NCI-H1048 (cell line): ENCODE measurements around the gene FAM114A2.
"Not testable (repeated sequence)": the region's sequence is repeated elsewhere in the genome, so short reads cannot be mapped to it uniquely, and the experiment has no call there.

Experiments
- DNase-seq: peaks from one replicate; lab custom pipeline; 2025; lab: John Stamatoyannopoulos, UW

Gene FAM114A2

DNA sequence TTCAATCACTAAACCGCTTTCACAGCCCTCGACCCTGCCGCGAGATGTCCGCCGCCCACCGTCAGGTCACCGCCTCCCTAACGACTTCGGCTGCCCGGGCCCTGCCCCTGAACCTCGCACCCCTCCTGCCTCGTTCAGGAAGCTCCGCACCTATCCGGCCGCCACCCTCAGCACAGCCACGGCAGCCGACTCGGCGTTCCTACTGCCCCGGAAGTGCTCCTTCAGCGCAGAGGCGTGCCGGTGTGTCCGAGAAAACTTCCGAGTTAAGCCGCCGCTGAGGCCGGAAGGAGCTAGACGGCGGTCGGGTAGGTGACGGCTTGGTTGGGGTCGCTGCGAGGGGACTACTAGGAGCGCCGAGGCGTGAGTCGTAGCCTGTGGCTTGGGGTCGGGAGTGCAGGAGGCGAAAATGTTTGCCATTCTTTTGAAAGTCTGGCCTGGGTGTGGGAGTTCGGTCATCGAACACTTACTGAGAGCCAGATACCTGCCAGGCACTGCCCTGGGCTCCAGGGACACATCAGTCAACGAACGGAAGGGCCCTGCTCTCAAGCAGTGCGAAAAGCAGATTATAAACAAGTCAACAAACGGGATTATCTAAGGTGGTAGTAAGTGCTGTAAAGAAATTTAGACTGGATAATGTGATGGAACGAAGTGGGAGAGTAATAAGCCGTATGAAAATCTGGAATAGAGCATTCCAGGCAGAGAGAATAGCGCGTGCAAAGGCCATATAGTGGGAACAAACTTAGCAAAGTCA is at the start of gene FAM114A2, which contains the start of gene MFAP3:
TSS of gene FAM114A2 (minus strand) at position 204 of the 751 bp plus-strand sequence. CDS start 3,957 bp downstream, outside the sequence.
TSS of gene MFAP3 (plus strand) at position 261 of the 751 bp plus-strand sequence. CDS start 10,756 bp downstream, outside the sequence.
- peak; percentile 63 for DNase-seq

DNA sequence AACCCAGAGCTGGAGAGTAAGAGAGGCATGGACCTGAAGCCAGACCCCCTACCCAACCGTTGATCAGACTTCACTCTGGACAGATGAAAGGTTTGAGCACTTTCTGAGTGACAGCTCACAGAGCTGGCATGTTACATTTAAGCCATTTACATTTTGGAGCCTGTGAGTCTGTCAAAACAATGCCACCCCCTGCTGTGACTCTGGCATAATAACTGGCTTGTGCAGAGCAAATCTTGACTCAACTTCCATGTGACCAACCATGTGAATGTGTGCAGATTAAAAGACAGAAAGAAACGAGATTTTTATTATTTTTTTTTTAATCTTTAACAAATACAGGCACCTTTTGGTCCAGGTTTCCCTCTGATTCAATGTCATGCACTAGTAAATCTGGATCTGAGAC is 48.5 kb upstream of the FAM114A2 start:
- no peak for DNase-seq

DNA sequence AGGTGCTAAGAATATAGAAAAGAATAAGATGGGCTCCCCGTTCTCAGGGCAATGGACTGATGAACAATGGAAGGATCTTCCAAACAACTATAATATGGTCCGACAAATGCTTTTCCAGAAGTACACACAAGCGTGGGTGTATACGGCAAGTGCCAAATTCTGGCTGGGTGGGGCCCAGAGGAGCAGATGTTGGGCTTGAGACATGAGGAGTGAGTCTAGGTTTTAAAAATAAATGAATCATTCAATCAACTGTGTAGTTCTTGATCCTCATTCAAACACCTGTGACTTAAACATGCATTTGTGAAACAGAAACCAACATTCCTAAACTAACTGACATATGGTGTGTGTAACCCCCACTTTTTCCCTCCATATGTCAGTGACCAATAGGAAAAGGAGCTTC is 47.9 kb upstream of the FAM114A2 start:
- DNase-seq = no peak

DNA sequence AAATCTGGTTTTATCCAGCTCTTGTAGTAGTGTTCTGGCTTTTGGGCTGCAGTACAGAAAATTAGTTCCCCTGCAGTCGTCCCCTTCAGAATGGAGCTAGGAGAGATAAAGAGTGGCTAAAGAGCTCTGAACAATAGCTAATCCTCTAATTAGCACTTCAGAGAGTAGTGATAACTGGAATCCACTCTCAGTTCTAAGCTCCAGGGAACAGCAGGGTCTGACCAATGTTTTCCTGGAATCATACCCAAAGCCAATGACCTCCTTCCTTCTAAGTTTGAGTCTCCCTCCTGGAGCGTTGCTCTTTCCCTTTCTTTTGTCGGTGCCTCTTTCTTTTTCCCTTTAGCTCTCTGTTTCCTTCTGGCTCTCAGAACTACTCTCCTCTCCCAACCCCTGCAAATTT is 47.4 kb upstream of the FAM114A2 start:
- no peak for DNase-seq

GRCh38 chr5:154084062-154084639 is 45.4 kb upstream of the FAM114A2 start:
- DNase-seq = no peak

GRCh38 chr5:154081246-154081645 is 42.5 kb upstream of the FAM114A2 start:
- DNase-seq = no peak

- no peak for DNase-seq
These were observed 39.6 kb upstream of the FAM114A2 start for GRCh38 chr5:154078272-154078671.

GRCh38 chr5:154077696-154078095 is 39.0 kb upstream of the FAM114A2 start:
- no peak for DNase-seq

GRCh38 chr5:154076240-154076922 is 37.7 kb upstream of the FAM114A2 start:
- DNase-seq = no peak

DNA sequence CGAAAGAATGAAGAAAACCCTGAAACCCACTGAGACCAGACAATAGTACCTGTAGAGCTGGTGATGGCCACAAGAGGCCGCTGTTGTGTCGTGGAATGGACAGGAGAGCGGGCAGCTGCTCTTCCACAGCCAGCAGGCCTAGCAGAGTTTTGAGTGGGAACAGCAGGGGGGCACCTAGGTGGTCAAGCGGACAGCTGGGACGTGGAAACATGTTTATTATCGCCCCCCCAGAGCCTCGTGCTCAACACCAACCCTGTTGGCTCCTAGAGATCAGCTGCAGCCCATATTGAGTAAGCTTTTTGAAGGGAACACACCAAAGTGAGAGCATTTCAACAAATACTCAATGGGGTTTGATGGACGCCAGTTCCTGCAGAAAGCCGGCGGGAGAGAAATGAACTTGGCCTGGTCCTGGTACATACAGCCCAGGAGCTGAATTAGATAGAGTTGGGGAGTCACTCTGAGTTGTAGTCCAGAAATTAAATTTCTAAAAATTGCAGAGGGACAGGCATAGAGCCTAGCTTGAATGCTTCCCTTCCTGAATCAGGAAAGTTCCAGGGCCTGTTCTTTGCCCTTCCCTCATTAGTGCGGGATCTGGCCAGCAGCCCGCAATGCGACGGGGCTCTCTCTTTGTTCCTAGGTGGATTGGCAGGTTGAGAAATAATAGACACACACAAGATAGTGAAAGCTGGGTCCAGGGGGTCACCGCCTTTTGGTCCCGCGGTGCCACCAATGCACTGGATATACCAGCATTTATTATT is 33.9 kb upstream of the FAM114A2 start:
- DNase-seq = no peak

DNA sequence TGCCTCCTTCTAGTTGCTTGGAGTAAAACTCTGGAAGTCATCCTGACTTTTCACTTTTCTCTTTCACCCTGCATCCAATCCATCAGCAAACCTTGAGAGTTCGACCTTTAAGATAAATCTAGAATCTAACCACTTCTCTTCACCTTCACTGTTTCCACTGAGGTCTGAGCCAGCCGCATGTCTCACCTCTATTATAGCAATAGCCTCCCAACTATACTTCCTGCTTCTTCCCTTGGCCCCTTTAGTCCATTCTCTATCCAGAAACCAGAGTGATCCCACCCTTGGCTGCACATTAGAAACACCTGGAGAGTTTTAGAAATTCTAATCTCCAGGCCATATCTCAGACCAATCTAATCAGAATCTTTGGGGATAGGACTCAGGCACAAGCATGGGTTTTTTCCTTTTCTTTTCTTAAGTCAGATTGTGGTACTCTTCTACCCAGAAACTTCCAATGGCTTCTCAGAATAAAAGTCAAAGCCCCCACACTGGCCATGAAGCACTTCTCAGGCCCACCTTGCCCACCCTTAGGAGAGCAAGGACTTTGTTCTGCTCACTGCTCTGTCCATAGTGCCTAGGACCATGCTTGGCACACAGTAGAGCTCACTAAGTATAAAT is 33.2 kb upstream of the FAM114A2 start:
- no peak for DNase-seq

DNA sequence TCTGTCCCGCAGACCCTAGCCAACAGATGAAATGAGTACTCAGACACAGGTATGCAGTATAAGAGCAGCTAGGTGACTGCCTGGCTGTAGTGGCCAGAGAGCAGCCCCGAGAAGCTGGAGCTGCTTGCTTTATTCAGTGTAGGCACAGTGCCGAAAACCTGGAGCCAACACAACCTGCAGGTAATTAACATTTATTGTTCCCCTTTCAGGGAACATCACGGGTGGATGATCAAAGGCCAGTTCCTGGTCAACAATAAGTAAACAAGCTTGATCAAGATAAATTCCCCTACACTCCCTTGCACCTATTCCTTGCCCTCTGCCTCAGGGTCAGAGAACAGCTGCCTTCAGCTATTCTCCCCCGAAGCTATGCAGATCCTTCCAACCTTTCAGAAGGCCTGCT is 31.1 kb upstream of the FAM114A2 start:
- DNase-seq = not testable (repeated sequence)

GRCh38 chr5:154065971-154066370 is 27.3 kb upstream of the FAM114A2 start:
- DNase-seq = no peak

DNA sequence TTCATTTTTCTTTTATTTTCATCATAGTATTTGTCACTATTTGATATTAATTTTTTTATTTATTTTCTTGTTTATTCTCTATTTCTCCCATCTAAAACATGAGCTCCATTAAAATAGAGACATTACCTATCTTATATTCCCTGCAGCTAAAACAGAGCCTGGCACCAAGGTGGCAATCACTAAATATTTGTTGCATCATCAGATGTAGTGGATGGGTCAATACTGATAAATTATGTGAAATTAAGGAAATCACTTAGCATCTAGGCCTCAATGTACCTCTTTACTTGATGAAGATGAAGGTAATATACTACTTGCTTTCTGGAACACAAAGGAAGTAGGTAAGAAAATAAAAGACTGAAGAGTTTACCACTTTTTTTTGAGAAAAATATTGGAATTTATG is 24.7 kb upstream of the FAM114A2 start:
- DNase-seq = no peak

DNA sequence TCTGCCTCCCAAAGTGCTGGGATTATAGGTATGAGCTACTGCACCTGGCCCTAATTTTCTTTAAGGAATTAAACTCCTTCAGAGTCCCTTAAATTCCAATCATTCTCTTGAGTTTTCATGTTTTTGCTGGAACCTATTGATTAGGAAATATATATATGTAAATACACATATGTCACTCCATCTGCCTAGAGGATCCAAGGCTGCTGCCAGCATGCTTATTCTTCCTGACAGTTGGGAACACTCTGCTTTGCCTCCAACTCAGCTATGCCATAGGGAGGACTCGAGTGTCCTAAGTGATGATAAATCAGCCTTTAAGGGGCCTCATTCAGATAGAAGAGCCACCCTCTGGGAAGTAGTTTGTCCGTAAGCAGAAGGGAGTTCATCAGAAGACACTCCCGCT is 21.9 kb upstream of the FAM114A2 start:
- no peak for DNase-seq

- no peak for DNase-seq
These were observed 20.9 kb upstream of the FAM114A2 start for GRCh38 chr5:154059583-154059982.

DNA sequence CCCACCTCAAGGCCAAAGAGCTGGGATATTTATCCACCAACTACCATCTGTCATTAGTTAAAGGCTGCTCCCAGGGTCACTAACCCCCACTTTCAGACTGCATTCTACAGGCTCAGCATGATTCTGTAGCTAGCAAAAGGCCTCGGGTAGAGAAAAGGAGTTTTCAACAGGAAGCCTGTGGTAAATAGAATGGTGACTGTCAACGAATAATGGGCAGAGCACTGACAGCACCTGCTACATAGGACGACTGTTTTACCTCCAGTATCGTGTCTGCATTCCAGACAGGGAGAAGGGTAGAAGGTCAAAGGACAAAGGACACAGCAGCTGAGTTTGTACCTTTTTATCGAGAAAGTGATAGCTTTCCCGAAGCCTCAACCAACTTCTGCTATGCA is 20.3 kb upstream of the FAM114A2 start:
- no peak for DNase-seq

- peak; percentile 85 for DNase-seq
These were observed 19.6 kb upstream of the FAM114A2 start for GRCh38 chr5:154058055-154059038.

DNA sequence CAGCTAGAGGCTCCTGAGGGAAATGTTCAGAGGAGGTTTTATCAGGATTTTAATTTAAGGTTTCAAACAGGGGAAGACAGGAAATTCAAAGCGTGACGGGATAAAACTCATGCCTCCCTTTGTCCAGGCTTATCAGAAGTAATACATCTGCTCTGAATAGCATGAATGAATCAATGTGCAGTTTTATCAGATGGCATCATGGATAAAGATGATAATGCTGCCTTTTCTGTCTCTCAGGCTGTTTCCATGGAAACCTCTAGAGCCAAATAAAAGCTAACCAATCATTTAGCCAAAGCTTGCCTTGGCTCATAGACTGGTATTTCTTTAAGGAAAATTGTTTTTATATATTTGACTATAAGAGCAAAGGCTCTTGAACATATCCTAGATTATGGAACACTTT is 16.5 kb upstream of the FAM114A2 start:
- no peak for DNase-seq

DNA sequence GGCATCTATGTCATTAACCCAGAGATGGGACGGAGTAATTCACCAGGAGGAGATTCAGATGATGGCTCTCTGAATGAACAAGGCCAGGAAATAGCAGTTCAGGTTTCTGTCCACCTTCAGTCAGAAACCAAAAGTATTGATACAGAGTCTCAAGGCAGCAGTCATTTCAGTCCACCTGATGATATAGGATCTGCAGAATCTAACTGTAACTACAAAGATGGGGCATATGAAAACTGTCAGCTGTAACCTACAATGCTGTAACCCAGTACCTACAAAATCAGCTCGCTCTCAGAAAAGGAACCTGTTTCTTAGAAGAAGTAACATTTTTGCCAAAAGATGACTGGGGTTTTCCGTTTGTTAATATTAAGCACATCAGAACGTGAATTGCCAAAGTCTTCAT is 14.8 kb upstream of the FAM114A2 start:
- DNase-seq = no peak

GRCh38 chr5:154049636-154050035 is 10.9 kb upstream of the FAM114A2 start:
- no peak for DNase-seq
